H9 (cell line): ENCODE measurements around the gene CDKAL1. TPM values are rescaled to one million over a fixed set of nuclear protein-coding genes. Genes with fewer than 3 reads are reported as not detected.

ENCODE experiments used
- DNase-seq: peaks from one replicate; pipeline ENCODE4 v3.0.0-alpha.2; 2017
- H2AFZ ChIP-seq: one replicate; pipeline ENCODE4 v1.6.1; 2013; ENCODE audit warnings: mild to moderate bottlenecking, low read length, control low read depth, moderate library complexity
- H2AK5ac ChIP-seq: 2 replicates; pipeline ENCODE4 v1.6.1; 2013; ENCODE audit warnings: low read length, control low read depth, mixed read lengths; ENCODE audit not compliant: insufficient read length
- H2BK120ac ChIP-seq: one replicate; pipeline ENCODE4 v1.6.1; 2013; ENCODE audit warnings: low read depth, mild to moderate bottlenecking, low read length, control low read depth, inconsistent platforms; ENCODE audit not compliant: poor library complexity, severe bottlenecking
- H2BK12ac ChIP-seq: 2 replicates; pipeline ENCODE4 v1.6.1; 2013; ENCODE audit warnings: low read length, control low read depth, mixed read lengths, low read depth; ENCODE audit not compliant: insufficient read length
- H2BK15ac ChIP-seq: 2 replicates; pipeline ENCODE4 v1.6.1; 2013; ENCODE audit warnings: low read depth, low read length, control low read depth
- H2BK20ac ChIP-seq: one replicate; pipeline ENCODE4 v1.6.1; 2013; ENCODE audit warnings: low read depth, mild to moderate bottlenecking, low read length, control low read depth, inconsistent platforms; ENCODE audit not compliant: poor library complexity, severe bottlenecking
- H2BK5ac ChIP-seq: 2 replicates; pipeline ENCODE4 v1.6.1; 2013; ENCODE audit warnings: low read length, control low read depth, mixed read lengths; ENCODE audit not compliant: insufficient read length
- H3K14ac ChIP-seq: 2 replicates; pipeline ENCODE4 v1.6.1; 2013; ENCODE audit warnings: low read length, control low read depth; ENCODE audit not compliant: insufficient read depth
- H3K18ac ChIP-seq: 2 replicates; pipeline ENCODE4 v1.6.1; 2013; ENCODE audit warnings: low read depth, mild to moderate bottlenecking, mixed read lengths, low read length, control low read depth; ENCODE audit not compliant: insufficient read length
- H3K23ac ChIP-seq: 2 replicates; pipeline ENCODE4 v1.6.1; 2013; ENCODE audit warnings: low read length, control low read depth, mixed read lengths, low read depth; ENCODE audit not compliant: insufficient read length
- H3K23me2 ChIP-seq: 2 replicates; pipeline ENCODE4 v1.6.1; 2013; ENCODE audit warnings: low read depth, mild to moderate bottlenecking, mixed read lengths, low read length, control low read depth; ENCODE audit not compliant: insufficient read length, poor library complexity, severe bottlenecking
- H3K27ac ChIP-seq: 2 replicates; pipeline ENCODE4 v1.5.1; 2013; ENCODE audit warnings: low read length, control low read depth, mixed read lengths, low read depth; ENCODE audit not compliant: insufficient read length
- H3K27me3 ChIP-seq: 2 replicates; pipeline ENCODE4 v1.6.1; 2013; ENCODE audit warnings: low read length, control low read depth, inconsistent platforms; ENCODE audit not compliant: insufficient read depth
- H3K4ac ChIP-seq: 2 replicates; pipeline ENCODE4 v1.6.1; 2013; ENCODE audit warnings: low read depth, mild to moderate bottlenecking, control low read depth, inconsistent platforms, low read length, moderate library complexity
- H3K4me1 ChIP-seq: 2 replicates; pipeline ENCODE4 v1.6.1; 2013; ENCODE audit warnings: low read length, control low read depth, inconsistent platforms; ENCODE audit not compliant: insufficient read depth
- H3K4me2 ChIP-seq: 2 replicates; pipeline ENCODE4 v1.6.1; 2013; ENCODE audit warnings: low read length, control low read depth, mixed read lengths; ENCODE audit not compliant: insufficient read length, insufficient read depth
- H3K56ac ChIP-seq: 2 replicates; pipeline ENCODE4 v1.6.1; 2013; ENCODE audit warnings: low read depth, mild to moderate bottlenecking, mixed read lengths, low read length, control low read depth; ENCODE audit not compliant: insufficient read length
- H3K79me1 ChIP-seq: 2 replicates; pipeline ENCODE4 v1.6.1; 2013; ENCODE audit warnings: low read depth, mild to moderate bottlenecking, moderate library complexity, low read length, control low read depth, inconsistent platforms; ENCODE audit not compliant: insufficient read depth, poor library complexity, severe bottlenecking
- H3K79me2 ChIP-seq: 2 replicates; pipeline ENCODE4 v1.6.1; 2013; ENCODE audit warnings: low read length, control low read depth, inconsistent platforms; ENCODE audit not compliant: insufficient read depth
- H3K9ac ChIP-seq: 2 replicates; pipeline ENCODE4 v1.6.1; 2013; ENCODE audit warnings: low read length, control low read depth, mixed read lengths; ENCODE audit not compliant: insufficient read length; ENCODE audit errors: extremely low read depth
- H3K9me3 ChIP-seq: one replicate; pipeline ENCODE4 v1.6.1; 2013; ENCODE audit warnings: low read depth, low read length, inconsistent platforms; ENCODE audit not compliant: control insufficient read depth
- H3T11ph ChIP-seq: one replicate; pipeline ENCODE4 v1.6.1; 2013; ENCODE audit warnings: mild to moderate bottlenecking, low read length, control low read depth, inconsistent platforms
- H4K20me1 ChIP-seq: one replicate; pipeline ENCODE4 v1.6.1; 2013; ENCODE audit not compliant: control insufficient read depth, insufficient read length, insufficient read depth
- H4K5ac ChIP-seq: 2 replicates; pipeline ENCODE4 v1.6.1; 2013; ENCODE audit warnings: low read depth, mild to moderate bottlenecking, mixed read lengths, low read length, control low read depth; ENCODE audit not compliant: insufficient read length
- H4K8ac ChIP-seq: replicated peaks from 2 replicates; pipeline ENCODE4 v1.6.1; 2013; ENCODE audit warnings: low read length, control low read depth, mixed read lengths, low read depth; ENCODE audit not compliant: insufficient read length
- H4K91ac ChIP-seq: 2 replicates; pipeline ENCODE4 v1.6.1; 2013; ENCODE audit warnings: low read depth, mild to moderate bottlenecking, moderate library complexity, mixed read lengths, low read length, control low read depth; ENCODE audit not compliant: insufficient read length
- H3K27ac Mint-ChIP-seq, 3 experiments: 2 replicates in 2 of 3; 3 replicates in 1 of 3; pipeline ENCODE4 v1.8.0; 2020 to 2021; ENCODE audit warnings: mixed read lengths in 3 of 3, mild to moderate bottlenecking in 1 of 3, moderate library complexity in 1 of 3
- H3K27me3 Mint-ChIP-seq: 2 replicates; pipeline ENCODE4 v1.8.0; 2021; ENCODE audit warnings: low read depth, mild to moderate bottlenecking, moderate library complexity, mixed read lengths
- H3K36me3 Mint-ChIP-seq, 3 experiments: 2 replicates in 2 of 3; 3 replicates in 1 of 3; pipeline ENCODE4 v1.8.0; 2020 to 2021; ENCODE audit warnings: low read depth in 3 of 3, mixed read lengths in 3 of 3; ENCODE audit not compliant: insufficient read depth in 1 of 3
- H3K4me1 Mint-ChIP-seq, 2 experiments: 2 replicates each; pipeline ENCODE4 v1.8.0; 2020; ENCODE audit warnings: mixed read lengths in 2 of 2
- H3K4me3 Mint-ChIP-seq, 2 experiments: 2 replicates in 1 of 2; 3 replicates in 1 of 2; pipeline ENCODE4 v1.8.0; 2020 to 2021; ENCODE audit warnings: mild to moderate bottlenecking in 2 of 2, mixed read lengths in 2 of 2, moderate library complexity in 1 of 2
- H3K9me3 Mint-ChIP-seq, 2 experiments: 2 replicates in 1 of 2; 3 replicates in 1 of 2; pipeline ENCODE4 v1.8.0; 2020; ENCODE audit warnings: mild to moderate bottlenecking in 2 of 2, mixed read lengths in 2 of 2, moderate library complexity in 1 of 2
- CTCF ChIP-seq: fragments of 200-600 bp; sonication (generic); conservative IDR thresholded peaks from 3 replicates; pipeline ENCODE4 v1.8.0; 2021; ENCODE audit warnings: antibody characterized with exemption, mild to moderate bottlenecking
- WGBS: extraction: QIAGEN DNeasy Blood & Tissue Kit; methylation state at CpG from one replicate; pipeline ENCODE4 v1.1.7; 2013; ENCODE audit warnings: missing lambda C conversion rate, low lambda C conversion rate, mixed read lengths; ENCODE audit not compliant: insufficient read length; ENCODE audit errors: extremely low coverage; 5-methylcytosine and 5-hydroxymethylcytosine counted together
- total RNA-seq: library from RNA; stranded (reverse); gene quantifications from 2 replicates; pipeline ENCODE4 v1.2.1, GENCODE V29; 2021

CDKAL1 gene
- total RNA-seq, 1 experiment from 2014 or later = 23.0 TPM

GRCh38 chr6:21023210-21023609, 489.0 kb downstream of the CDKAL1 start:
- Mint-ChIP-seq H3K4me3 (no peak overlapping the region), H3K36me3 (peaks cover 9 to 12% (median 11%) of the 10 kb centered on the region in 3 experiments), H3K27ac (no peak overlapping the region), H3K27me3 (no peaks in the 10 kb centered on the region), H3K4me1 (peaks cover 7 to 14% of the 10 kb centered on the region in 2 experiments), H3K9me3 (peaks cover 6 to 9% of the 10 kb centered on the region in 2 experiments; a peak in 4 of 5 replicates)
- H2BK12ac ChIP-seq = no peak overlapping the region
- no peak overlapping the region for H2BK5ac ChIP-seq
- no peak overlapping the region for H3T11ph ChIP-seq
- H2BK15ac ChIP-seq = no peak overlapping the region
- H3K79me1 ChIP-seq = no peaks in the 10 kb centered on the region
- no peak overlapping the region for H3K4me2 ChIP-seq
- no peak overlapping the region for H3K27ac ChIP-seq
- no peaks in the 10 kb centered on the region for H4K20me1 ChIP-seq
- H3K14ac ChIP-seq = no peak overlapping the region
- no peak for DNase-seq
- no peaks in the 10 kb centered on the region; the same call in 1 of the 2 replicates for H3K4me1 ChIP-seq
- no peak overlapping the region for H3K4ac ChIP-seq
- H3K56ac ChIP-seq = no peak overlapping the region
- no peak overlapping the region for H2BK120ac ChIP-seq
- peaks cover 6% of the 10 kb centered on the region for H3K9me3 ChIP-seq
- TF ChIP-seq CTCF = no peak
- H3K9ac ChIP-seq = no peak overlapping the region
- no peaks in the 10 kb centered on the region for H3K79me2 ChIP-seq
- H2AFZ ChIP-seq = no peak overlapping the region
- no peak overlapping the region for H3K18ac ChIP-seq
- H4K91ac ChIP-seq = no peak overlapping the region
- H2BK20ac ChIP-seq = no peak overlapping the region
- no peak overlapping the region for H3K23ac ChIP-seq
- no peak overlapping the region for H4K8ac ChIP-seq
- H3K27me3 ChIP-seq = no peaks in the 10 kb centered on the region; the same call in 1 of the 2 replicates
- no CpG with 5 or more reads among the region's 3 CpGs for WGBS
- no peak overlapping the region for H4K5ac ChIP-seq
- H3K23me2 ChIP-seq = no peaks in the 10 kb centered on the region
- H2AK5ac ChIP-seq = no peak overlapping the region
